HG03139 (cell line): ENCODE measurements around the gene UNC13C.
A peak's percentile ranks its signal among the peaks of the same experiment; 100 is the strongest.

Experiments
- ATAC-seq: cut with Tn5 transposase; IDR thresholded peaks from one replicate; pipeline ENCODE4 v1.9.1; 2021; ENCODE audit not compliant: unreplicated experiment

Gene UNC13C

DNA sequence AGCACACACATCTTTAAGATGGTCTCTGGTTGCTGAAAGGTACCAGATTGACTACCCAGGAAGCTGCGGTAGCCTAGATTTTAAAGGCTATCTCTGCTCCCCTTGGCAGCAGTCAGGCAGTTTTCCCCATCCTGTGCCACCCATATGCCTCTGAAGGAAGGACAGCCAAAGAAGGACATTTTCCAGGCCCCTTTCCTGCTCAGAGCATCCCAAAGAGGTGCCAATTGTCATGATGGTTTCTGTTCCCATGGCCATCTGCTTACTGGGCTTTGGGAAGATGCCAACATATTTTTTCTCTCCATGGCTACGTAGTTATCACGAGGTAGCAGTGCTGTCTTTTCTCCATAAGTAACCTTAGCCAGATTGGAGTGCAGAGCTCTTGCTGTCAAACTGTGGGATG, 39.7 kb downstream of the UNC13C start:
- ATAC-seq: no peak

- no peak for ATAC-seq
Observed at GRCh38 chr15:54026258-54026657, 48.0 kb downstream of the UNC13C start.

GRCh38 chr15:54026891-54027290, 48.6 kb downstream of the UNC13C start:
- no peak for ATAC-seq

DNA sequence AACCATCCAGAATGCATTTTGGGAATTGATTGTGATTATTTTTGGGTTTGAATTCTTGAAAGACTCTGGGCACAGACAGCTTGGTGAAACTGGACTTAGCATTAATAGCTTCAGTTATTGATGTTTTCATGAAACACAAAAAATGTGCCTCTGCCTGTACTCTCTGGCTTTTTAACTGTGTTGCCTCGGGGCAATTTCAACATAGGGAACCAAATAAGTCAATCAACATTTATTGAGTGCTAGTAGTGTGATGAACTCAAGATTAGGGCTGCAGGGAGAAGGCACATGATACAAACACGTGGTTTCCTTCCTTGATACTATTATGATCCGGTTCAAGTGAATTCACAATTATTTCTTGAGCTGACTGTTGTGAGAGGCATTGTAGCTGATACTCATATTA, 50.8 kb downstream of the UNC13C start:
- no peak for ATAC-seq

DNA sequence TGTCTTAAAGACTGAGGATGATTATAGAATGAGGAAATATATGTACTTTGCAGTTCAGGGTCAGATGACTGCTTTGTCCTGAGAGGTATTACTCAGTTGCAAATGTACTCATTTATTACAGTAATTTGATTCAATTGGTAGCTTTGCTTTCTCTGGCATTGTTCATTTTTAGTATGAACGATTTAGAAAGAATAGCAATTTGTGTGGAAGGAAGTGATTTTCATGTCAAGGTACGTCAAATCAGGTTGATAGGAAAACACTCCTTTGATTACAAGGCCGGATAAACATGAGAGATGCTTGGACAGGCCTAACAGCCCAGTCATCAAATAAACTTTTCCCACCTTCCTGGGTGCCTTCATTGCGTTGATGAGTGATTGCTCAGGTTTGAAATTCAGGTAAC, 53.8 kb downstream of the UNC13C start:
- no peak for ATAC-seq

DNA sequence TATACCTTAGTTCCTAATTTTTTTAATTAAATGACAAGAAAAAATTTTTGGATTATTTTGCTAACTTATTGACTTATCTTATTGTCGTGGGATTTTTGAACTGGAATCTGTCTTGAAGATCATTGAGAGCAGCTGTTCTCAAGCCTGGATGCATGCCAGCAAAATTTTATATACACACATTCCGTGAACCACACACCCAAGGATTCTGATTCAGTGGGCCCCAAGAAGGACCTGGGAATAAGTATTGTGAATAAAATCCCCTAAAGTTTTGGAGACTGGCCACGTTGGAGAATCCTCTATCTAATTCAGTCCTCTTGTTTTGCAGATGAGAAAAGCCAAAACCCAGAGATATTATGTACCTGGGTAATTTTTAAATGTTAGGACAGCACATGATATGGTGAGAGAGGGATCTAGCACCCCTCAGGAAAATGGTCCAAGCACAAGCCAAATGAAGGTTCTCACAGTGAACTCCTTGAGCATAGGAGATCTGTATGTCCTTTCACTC, 55.2 kb downstream of the UNC13C start:
- ATAC-seq: no peak

GRCh38 chr15:54033869-54034458, 55.7 kb downstream of the UNC13C start:
- ATAC-seq: no peak

GRCh38 chr15:54035616-54036015, 57.4 kb downstream of the UNC13C start:
- ATAC-seq: no peak

DNA sequence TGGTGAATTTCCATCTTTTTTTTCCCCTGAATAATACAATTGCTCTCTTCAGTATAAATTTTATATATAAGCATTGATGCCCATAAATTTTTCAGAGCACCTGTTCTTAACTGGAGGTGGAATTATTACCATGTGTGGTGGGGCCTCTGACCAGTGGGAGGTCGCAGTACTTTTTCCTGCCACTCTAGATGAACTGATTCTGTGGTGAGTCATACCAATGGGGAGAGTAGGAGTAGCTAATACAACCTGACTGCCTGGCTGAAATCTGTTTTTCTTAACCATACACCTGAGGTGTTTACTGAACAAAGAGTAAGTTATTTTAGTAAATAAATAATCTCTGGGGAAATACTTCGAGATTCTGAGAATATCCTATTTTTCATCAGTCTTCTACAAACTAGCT, 67.2 kb downstream of the UNC13C start:
- ATAC-seq: no peak

- no peak for ATAC-seq
Observed at GRCh38 chr15:54046093-54046492, 67.9 kb downstream of the UNC13C start.

DNA sequence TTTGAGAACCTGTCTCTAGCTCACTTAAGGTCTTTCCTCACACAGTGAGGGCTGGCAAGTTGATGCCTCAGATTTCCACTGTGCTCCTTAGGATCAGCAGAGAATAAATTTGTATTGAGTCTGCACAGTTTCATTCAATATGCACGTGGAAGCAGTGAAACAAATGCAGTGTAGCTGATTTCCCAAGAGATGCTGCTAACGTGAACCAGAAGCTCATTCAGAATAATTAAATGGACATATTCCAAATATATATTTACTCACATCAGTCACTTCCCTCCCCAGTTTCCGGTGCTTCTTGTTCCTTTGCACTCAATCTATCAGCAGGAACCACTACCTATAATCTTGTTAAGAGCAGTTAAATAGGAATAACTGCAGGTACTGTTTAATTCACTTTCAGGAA, 86.1 kb downstream of the UNC13C start:
- ATAC-seq: no peak

- no peak for ATAC-seq
Observed at GRCh38 chr15:54066403-54066802, 88.2 kb downstream of the UNC13C start.

- ATAC-seq: peak; percentile 73
Observed at GRCh38 chr15:54082836-54083492, 104.7 kb downstream of the UNC13C start.

DNA sequence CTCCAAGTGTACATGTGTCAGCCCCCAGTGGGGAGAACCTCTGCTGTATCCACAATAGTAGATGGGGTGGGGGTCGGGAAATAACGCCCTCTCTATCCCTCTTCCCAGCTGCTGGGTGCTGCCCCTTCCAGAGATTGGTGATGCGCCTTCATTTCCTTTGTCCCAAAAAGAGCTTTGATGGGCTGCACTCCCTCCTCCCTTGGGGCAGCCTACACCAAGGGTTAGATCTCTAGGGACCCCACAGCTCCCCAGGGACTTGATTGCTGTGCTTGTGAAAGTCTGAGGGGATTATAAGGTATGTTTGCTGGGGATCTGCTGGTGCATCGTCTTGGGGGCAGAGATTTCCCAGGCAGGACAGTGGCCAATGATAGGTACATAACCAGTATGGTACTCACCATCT, 105.3 kb downstream of the UNC13C start:
- no peak for ATAC-seq

DNA sequence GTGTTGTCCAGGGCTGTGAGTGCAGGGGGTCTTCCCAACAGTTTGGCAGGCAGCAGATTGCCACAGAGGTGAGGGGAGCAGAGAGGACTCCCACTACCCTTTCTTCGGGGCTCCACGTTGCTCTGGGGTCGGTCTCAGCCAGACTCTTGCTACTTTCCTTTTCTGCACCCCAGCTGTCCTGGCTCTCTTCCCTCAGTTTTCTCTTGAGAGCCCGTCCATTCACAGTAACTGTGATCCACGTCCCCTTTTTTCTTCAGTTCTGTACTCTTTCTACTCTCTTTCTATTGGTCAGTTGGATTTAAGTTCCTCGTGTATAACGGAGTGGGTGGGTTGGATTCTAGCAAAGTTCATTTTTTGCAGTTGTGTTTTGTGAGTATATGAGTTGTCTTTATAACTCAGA, 105.8 kb downstream of the UNC13C start:
- no peak for ATAC-seq

DNA sequence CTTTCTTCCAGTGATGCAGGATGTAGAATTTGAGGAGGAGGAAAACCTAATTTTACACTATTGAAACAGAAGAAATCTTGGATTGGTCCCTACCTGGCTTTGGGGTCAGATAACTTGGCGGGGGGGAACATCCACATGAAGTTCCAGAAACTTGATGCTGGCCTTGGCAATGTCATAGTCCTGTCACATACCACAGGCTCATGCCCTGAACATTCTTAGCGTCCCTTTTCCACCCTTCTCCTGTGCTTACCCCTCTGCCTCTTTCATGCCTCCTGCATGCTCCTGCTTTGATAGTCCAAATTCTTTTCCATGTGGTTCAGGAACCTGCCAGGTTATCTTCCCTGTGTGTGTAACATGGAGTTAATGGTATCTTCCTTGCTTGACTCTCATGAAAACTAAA, 110.6 kb downstream of the UNC13C start:
- ATAC-seq: no peak

GRCh38 chr15:54089776-54090175, 111.5 kb downstream of the UNC13C start:
- ATAC-seq: no peak

- no peak for ATAC-seq
Observed at GRCh38 chr15:54091651-54092050, 113.4 kb downstream of the UNC13C start.

DNA sequence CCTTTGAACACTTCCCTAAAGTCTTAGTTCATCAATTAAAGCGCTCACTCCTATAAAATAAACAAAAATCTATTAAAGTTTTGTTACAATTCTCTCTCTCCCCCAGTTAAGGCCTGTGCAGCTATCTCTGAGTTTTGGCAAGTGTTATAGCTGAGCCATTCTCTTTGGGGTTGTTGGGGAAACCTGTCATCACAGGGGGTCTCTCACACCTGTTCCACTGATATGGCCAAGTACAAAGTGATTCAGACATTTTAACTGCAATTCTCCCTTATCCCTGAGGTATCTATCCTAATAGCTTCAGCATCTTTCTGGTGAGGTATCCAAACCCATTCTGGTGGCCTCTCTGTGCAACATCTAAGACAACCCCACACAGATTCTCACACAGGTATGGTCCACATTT, 116.4 kb downstream of the UNC13C start:
- no peak for ATAC-seq

DNA sequence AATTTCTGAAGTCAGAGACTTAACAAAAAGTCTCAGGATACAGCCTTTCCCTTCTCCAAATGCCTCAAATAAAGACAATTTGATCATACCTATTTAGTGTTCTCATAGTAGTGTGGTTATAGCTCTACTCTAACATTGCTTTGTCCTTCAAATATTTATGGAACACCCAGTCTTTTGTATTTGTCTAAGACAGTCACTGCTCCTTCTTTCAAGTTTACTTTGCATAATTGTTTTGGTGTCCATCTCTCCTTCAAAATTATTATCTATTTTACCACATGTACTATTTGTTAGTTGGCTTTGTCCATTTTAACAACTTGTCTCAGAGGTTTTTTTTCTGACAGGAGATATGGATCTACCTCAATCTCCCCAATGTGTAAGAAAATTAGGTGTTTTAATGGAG, 118.8 kb downstream of the UNC13C start:
- ATAC-seq: no peak

- no peak for ATAC-seq
Observed at GRCh38 chr15:54099010-54099409, 120.8 kb downstream of the UNC13C start.

DNA sequence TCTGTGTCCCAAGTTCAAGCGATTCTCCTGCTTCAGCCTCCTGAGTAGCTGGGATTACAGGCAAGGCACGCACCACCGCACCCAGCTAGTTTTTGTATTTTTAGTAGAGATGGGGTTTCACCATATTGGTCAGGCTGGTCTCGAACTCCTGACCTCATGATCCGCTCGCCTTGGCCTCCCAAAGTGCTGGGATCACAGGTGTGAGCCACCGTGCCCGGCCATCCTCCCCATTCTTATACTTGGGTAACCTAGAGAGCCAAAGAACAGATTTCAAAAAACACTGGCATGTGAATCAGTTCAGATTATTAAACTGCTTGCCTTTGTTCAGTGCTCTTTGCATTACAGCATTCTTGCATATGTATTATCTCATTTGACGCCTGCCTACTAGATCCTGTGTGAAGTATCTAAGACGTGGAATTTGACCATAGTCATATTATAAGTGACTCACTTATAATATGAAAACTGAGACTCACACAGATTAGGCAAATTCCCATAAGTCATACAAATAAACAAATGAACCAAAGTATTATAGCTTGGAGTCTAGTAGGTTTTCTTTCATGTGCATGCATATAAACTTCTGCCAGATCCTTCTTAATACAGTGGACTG, 123.5 kb downstream of the UNC13C start:
- no peak for ATAC-seq

DNA sequence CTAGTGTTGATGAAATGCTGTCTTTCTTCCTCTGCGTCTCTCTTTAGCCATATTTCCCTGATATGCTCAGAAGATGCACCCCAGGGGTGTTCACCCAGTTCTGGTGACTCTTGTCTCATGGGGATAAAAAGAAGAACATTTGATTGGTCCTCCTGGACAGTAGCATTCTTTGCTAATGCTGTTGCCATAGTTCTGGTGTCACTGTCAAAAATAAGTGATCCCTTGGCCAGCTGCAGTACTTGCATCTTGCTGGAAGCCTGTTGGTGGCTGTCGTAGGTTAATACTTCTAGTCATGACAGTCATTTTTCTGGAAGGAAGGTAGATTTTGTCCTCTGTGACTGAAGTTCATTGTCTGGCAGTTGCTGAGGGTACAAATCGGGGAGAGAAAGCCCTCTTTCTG, 124.5 kb downstream of the UNC13C start:
- ATAC-seq: no peak
